ENCODE results near the gene RESF1. TPM values are rescaled to one million over a fixed set of nuclear protein-coding genes. Genes with fewer than 3 reads are reported as not detected.

Gene RESF1
- total RNA-seq, 1 experiment from 2014 or later, result 172 TPM

DNA sequence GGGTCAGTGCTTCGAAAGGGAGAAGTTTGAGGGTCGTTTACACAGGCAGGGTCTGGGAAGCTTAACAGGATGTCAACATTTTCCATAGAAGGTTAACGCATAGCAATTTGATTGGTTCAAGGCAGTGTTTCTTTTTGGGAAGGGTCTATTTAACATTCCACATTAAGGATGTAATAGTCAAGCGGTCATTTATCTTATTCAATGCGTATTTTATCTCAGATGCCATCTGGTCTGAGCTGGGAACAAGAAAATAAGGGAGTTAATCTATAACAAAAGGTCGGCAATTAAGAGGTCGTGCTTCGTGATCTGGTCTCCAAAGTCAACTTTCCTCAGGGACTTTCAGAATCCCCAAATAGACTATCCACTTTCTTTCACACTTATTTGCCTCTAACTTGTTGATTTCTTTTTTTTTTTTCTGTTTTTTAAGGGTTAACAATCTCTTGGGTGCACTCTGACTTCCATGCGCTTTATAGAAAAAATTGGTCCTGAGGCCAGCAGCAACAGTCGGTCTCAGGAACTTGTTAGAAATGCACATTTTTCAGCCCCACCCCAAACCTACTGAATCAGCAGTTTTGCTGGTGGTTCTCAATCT is 550 bp upstream of the RESF1 start:
- Histone ChIP-seq H2BK15ac (ENCODE audit: low read depth, low read length) (no peak overlapping the region), H3K4me1 (ENCODE audit: insufficient read depth, low read length) (peaks cover 4% of the 10 kb centered on the region), H4K5ac (ENCODE audit: insufficient read length, low read depth, low read length) (no peak overlapping the region), H2BK12ac (ENCODE audit: insufficient read length, low read depth, low read length) (no peak overlapping the region), H4K8ac (replicated peaks; ENCODE audit: insufficient read length, low read depth, low read length) (no peak overlapping the region), H3K56ac (ENCODE audit: insufficient read length, low read depth, low read length) (no peak overlapping the region), H3K27me3 (ENCODE audit: insufficient read depth, low read length) (no peaks in the 10 kb centered on the region), H3K14ac (ENCODE audit: insufficient read depth, low read length) (no peak overlapping the region), H3K9ac (ENCODE audit: extremely low read depth, insufficient read length, low read length) (peak overlapping the region; percentile 29), H3K79me1 (ENCODE audit: insufficient read depth, low read depth, low read length, poor library complexity, severe bottlenecking) (no peaks in the 10 kb centered on the region), H3K79me2 (ENCODE audit: insufficient read depth, low read length) (peaks cover 25% of the 10 kb centered on the region; the same call in 1 of the 2 replicates), H3K23me2 (ENCODE audit: insufficient read length, low read depth, low read length, poor library complexity, severe bottlenecking) (peaks cover 6% of the 10 kb centered on the region), H4K20me1 (ENCODE audit: control insufficient read depth, insufficient read depth, insufficient read length) (no peaks in the 10 kb centered on the region), H2AK5ac (ENCODE audit: insufficient read length, low read length) (no peak overlapping the region), H2AFZ (ENCODE audit: low read length) (no peak overlapping the region), H2BK5ac (ENCODE audit: insufficient read length, low read length) (no peak overlapping the region), H3K18ac (ENCODE audit: insufficient read length, low read depth, low read length) (no peak overlapping the region), H4K91ac (ENCODE audit: insufficient read length, low read depth, low read length) (no peak overlapping the region), H3T11ph (ENCODE audit: low read length) (no peak overlapping the region), H2BK120ac (ENCODE audit: low read depth, low read length, poor library complexity, severe bottlenecking) (no peak overlapping the region), H3K23ac (ENCODE audit: insufficient read length, low read depth, low read length) (no peak overlapping the region), H2BK20ac (ENCODE audit: low read depth, low read length, poor library complexity, severe bottlenecking) (no peak overlapping the region), H3K4ac (ENCODE audit: low read depth, low read length) (no peak overlapping the region), H3K9me3 (ENCODE audit: control insufficient read depth, low read depth, low read length) (no peaks in the 10 kb centered on the region), H3K27ac (ENCODE audit: insufficient read length, low read depth, low read length) (no peak overlapping the region), H3K4me2 (ENCODE audit: insufficient read depth, insufficient read length, low read length) (peak overlapping the region; percentile 84)
- no peak for DNase-seq
- Mint-ChIP-seq H3K36me3 (ENCODE audit: insufficient read depth in 1 of 3, low read depth in 3 of 3) (peaks cover 27 to 44% (median 29%) of the 10 kb centered on the region in 3 experiments), H3K9me3 (peaks cover 4 to 6% of the 10 kb centered on the region in 2 experiments), H3K4me1 (peaks cover 39 to 45% of the 10 kb centered on the region in 2 experiments), H3K27ac (peak overlapping the region; percentile 62 to 88 (median 69); a peak in 6 of 7 replicates), H3K27me3 (ENCODE audit: low read depth) (no peaks in the 10 kb centered on the region; the same call in 1 of the 2 replicates), H3K4me3 (peak overlapping the region; percentile 71 to 85)
- TF ChIP-seq, protein P1, sequence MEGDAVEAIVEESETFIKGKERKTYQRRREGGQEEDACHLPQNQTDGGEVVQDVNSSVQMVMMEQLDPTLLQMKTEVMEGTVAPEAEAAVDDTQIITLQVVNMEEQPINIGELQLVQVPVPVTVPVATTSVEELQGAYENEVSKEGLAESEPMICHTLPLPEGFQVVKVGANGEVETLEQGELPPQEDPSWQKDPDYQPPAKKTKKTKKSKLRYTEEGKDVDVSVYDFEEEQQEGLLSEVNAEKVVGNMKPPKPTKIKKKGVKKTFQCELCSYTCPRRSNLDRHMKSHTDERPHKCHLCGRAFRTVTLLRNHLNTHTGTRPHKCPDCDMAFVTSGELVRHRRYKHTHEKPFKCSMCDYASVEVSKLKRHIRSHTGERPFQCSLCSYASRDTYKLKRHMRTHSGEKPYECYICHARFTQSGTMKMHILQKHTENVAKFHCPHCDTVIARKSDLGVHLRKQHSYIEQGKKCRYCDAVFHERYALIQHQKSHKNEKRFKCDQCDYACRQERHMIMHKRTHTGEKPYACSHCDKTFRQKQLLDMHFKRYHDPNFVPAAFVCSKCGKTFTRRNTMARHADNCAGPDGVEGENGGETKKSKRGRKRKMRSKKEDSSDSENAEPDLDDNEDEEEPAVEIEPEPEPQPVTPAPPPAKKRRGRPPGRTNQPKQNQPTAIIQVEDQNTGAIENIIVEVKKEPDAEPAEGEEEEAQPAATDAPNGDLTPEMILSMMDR (conservative IDR thresholded peaks at IDR 0.05), result no peak
- no CpG with 5 or more reads among the region's 10 CpGs for WGBS (ENCODE audit: extremely low coverage, insufficient read length, low lambda C conversion rate)
